Mucosa of gallbladder (tissue), 1 donor: ENCODE results near the gene OBSCN. TPM values are rescaled to one million over a fixed set of nuclear protein-coding genes. Genes with fewer than 3 reads are reported as not detected.

Source experiments
- DNase-seq: peaks from one replicate; pipeline ENCODE4 v3.0.0-alpha.2; 2020; ENCODE audit warnings: low spot score
- total RNA-seq: library from RNA; stranded (reverse); gene quantifications from one replicate; pipeline ENCODE4 v1.2.1, GENCODE V29; 2021
- donor health status: DM: no; HTN: no; CAD: no.

Gene OBSCN
- total RNA-seq, 1 donor from 2014 or later = 25.8 TPM

- no peak for DNase-seq
Measured at GRCh38 chr1:228276174-228276831, 68.5 kb downstream of the OBSCN start.

- DNase-seq = no peak
Measured at GRCh38 chr1:228276901-228277490, 69.2 kb downstream of the OBSCN start.

GRCh38 chr1:228277491-228278431 is 69.9 kb downstream of the OBSCN start:
- no peak for DNase-seq

GRCh38 chr1:228278432-228278941 is 70.6 kb downstream of the OBSCN start:
- no peak for DNase-seq

DNA sequence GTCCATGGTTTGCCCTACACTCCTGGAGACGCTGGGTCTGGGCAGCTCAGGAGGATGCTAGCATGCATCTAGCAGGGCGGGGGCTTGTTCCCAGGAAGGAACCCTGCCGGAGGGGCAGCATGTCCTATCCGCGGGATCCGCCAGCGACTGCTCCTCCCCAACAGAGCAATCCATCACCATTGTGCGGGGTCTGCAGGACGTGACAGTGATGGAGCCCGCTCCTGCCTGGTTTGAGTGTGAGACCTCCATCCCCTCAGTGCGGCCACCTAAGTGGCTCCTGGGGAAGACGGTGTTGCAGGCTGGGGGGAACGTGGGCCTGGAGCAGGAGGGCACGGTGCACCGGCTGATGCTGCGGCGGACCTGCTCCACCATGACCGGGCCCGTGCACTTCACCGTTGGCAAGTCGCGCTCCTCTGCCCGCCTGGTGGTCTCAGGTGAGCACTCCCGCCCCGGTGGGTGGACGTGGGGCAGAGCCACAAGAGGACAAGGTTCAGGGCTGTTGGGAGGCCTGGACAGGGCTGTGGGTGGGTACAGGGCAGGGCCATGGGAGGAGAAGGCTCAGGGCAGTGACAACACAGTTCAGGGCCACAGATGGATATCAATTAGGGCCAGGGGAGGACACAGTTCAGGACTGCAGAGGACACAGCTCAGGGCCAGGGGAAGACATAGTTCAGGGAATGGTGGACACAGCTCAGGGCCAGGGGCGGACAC is 71.3 kb downstream of the OBSCN start:
- DNase-seq = no peak

- DNase-seq = no peak
Measured at GRCh38 chr1:228279722-228280105, 71.9 kb downstream of the OBSCN start.

DNA sequence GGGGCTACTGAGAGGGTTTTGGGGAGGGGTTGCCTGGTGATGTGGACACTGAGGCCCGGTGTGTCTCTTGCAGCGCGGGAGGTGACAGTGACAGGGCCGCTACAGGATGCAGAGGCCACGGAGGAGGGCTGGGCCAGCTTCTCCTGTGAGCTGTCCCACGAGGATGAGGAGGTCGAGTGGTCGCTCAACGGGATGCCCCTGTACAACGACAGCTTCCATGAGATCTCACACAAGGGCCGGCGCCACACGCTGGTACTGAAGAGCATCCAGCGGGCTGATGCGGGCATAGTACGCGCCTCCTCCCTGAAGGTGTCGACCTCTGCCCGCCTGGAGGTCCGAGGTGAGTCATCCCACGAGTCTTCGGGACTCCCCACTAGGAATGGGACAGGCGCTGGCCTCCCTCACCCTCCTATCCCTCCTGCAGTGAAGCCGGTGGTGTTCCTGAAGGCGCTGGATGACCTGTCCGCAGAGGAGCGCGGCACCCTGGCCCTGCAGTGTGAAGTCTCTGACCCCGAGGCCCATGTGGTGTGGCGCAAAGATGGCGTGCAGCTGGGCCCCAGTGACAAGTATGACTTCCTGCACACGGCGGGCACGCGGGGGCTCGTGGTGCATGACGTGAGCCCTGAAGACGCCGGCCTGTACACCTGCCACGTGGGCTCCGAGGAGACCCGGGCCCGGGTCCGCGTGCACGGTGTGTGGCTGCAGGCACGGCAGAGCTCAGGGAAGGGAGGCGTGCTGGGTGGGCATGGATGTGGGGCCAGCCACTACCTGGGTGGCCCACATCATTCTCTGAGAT is 72.5 kb downstream of the OBSCN start:
- DNase-seq = no peak

GRCh38 chr1:228280961-228281591 is 73.2 kb downstream of the OBSCN start:
- DNase-seq = no peak

GRCh38 chr1:228281631-228282328 is 73.9 kb downstream of the OBSCN start:
- DNase-seq = no peak

DNA sequence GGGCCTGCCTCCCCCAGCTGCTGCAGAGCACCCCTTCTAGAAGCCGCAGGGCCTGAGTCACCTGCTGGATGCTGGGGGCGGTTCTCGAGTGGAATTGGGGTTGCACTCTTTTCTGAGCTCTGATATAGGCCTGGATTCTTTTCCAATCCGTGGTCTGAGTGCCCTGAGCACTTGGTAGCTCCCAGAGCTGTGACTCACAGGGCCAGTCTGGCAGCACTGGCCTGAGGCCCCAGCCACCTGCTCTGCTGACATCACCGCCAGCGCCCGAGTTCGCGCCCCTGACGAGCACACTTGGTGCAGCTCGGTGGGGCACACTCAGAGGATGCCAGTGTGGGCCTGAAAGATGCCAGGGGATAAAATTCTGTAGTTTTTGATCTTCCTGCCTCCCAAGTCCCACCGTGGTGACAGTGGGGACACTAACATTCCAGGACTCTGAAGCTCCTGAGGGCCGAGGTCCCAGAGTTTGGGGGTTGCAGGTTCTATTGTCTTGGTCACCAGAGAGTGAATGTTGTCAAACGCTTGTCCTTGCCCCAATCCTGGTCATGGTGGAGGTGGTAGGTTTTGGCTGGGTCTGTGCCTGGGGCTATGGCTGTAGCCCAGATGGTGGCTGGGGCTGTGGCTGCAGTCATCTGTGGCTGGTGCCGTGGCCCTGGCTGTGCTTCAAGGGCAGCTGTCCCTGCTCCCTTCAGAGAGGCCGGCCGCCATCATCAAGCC is 74.6 kb downstream of the OBSCN start:
- DNase-seq = no peak

GRCh38 chr1:228283043-228283371 is 75.2 kb downstream of the OBSCN start:
- no peak for DNase-seq

- DNase-seq = no peak
Measured at GRCh38 chr1:228283476-228284147, 75.8 kb downstream of the OBSCN start.

DNA sequence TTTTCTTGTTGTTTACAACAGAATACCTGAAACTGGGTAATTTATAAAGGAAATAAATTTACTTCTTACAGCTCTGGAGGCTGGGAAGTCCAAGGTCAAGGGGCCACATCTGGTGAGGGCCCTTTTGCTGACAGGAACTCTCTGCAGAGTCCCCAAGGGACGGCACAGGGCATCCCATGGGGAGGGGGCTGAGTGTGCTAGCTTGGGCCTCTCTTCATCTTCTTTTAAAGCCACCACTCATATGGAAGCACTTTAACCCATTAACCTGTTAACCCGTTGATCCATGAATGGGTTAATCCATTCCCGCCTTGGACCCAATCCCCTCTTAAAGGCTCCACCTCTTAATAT is 76.3 kb downstream of the OBSCN start:
- no peak for DNase-seq

GRCh38 chr1:228284521-228284920 is 76.7 kb downstream of the OBSCN start:
- DNase-seq = no peak

DNA sequence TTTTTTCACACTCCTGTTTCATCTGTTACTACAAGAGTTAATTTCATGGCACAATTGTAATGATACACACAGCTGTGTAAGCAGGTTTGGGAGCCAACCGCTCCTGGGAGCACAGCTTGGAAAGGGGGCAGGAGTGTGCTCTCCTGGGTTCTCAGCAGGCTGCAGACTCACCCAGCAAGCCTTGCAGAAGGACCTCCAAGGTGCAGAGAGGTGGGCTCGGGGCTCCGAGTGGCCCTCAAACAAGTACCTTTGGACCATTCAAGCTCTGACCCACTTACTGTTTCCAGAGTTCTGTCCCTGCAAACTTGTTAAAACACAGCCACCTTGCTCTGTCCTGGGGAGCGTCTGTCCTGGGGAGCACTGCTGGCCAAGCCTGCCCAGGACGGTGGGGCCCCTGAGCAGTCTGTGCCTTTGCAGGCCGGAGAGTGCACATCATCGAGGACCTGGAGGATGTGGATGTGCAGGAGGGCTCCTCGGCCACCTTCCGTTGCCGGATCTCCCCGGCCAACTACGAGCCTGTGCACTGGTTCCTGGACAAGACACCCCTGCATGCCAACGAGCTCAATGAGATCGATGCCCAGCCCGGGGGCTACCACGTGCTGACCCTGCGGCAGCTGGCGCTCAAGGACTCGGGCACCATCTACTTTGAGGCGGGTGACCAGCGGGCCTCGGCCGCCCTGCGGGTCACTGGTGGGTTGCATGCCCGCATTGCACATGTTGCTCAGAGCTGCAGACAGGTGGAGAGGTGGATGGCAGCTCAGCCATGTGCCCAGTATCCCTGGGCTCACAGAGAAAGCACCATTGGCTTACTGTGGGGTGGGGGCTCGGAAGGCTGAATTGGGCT is 78.0 kb downstream of the OBSCN start:
- DNase-seq = no peak

GRCh38 chr1:228286505-228287417 is 78.9 kb downstream of the OBSCN start:
- DNase-seq = no peak
